HEK293T (cell line): ENCODE measurements around the gene MYZAP.

Source experiments
- CTBP1 ChIP-seq: fragments of 450-650 bp; IDR thresholded peaks from 2 replicates; pipeline ENCODE4 v1.6.1; 2016; ENCODE audit warnings: borderline replicate concordance
- FOXA1 ChIP-seq: fragments of 450-650 bp; IDR thresholded peaks from 2 replicates; pipeline ENCODE4 v1.6.1; 2016; ENCODE audit warnings: mild to moderate bottlenecking
- FOXK2 ChIP-seq: fragments of 450-650 bp; IDR thresholded peaks from 2 replicates; pipeline ENCODE4 v1.6.1; 2016; ENCODE audit warnings: mild to moderate bottlenecking
- FOXM1 ChIP-seq: fragments of 450-650 bp; IDR thresholded peaks from 2 replicates; pipeline ENCODE4 v1.6.1; 2017; ENCODE audit warnings: mild to moderate bottlenecking, borderline replicate concordance
- TARDBP ChIP-seq: fragments of 450-650 bp; IDR thresholded peaks from 2 replicates; pipeline ENCODE4 v1.6.1; 2016

- TF ChIP-seq TARDBP (no peak), FOXK2 (no peak), FOXM1 (no peak), CTBP1 (no peak), FOXA1 (no peak)
Measured at GRCh38 chr15:57643826-57644225, 52.1 kb downstream of the MYZAP start.
